Thyroid gland (tissue), 4 donors: Measurements from ENCODE around the gene KMT2B. TPM values are rescaled to one million over a fixed set of nuclear protein-coding genes. Genes with fewer than 3 reads are reported as not detected.

Experiments
- DNase-seq, 2 donors: peaks; one replicate each; pipeline ENCODE4 v3.0.0-alpha.2; 2019
- H3K27ac ChIP-seq, 3 donors: fragments of 200-600 bp; sonication (generic); 1 replicate in 2 of 3; 2 replicates in 1 of 3; pipeline ENCODE4 v1.5.1; 2016 to 2019; ENCODE audit warnings: mild to moderate bottlenecking in 1 of 3, moderate library complexity in 1 of 3
- H3K27me3 ChIP-seq: fragments of 200-600 bp; sonication (generic); one replicate; pipeline ENCODE4 v1.5.1; 2019
- H3K36me3 ChIP-seq, 2 donors: fragments of 200-600 bp; sonication (generic); one replicate each; pipeline ENCODE4 v1.5.1; 2016 to 2019
- H3K4me1 ChIP-seq, 2 donors: fragments of 200-600 bp; sonication (generic); one replicate each; pipeline ENCODE4 v1.5.1; 2017 to 2019
- H3K4me3 ChIP-seq, 3 donors: fragments of 200-600 bp; sonication (generic); replicated peaks in 1 of 3; 1 replicate in 2 of 3; 2 replicates in 1 of 3; pipeline ENCODE4 v1.5.1; 2016; ENCODE audit warnings: mild to moderate bottlenecking in 1 of 3
- H3K9me3 ChIP-seq: fragments of 200-600 bp; sonication (generic); one replicate; pipeline ENCODE4 v1.5.1; 2017
- POLR2A ChIP-seq, 2 donors: fragments of 450-650 bp; IDR thresholded peaks; one replicate each; pipeline ENCODE4 v1.6.1; 2017; ENCODE audit warnings: antibody characterized with exemption in 2 of 2, mild to moderate bottlenecking in 2 of 2, moderate library complexity in 1 of 2
- WGBS, 2 donors: methylation state at CpG; one replicate each; pipeline ENCODE4 v1.1.5; 2017; 5-methylcytosine and 5-hydroxymethylcytosine counted together
- intact Hi-C: fragments of 100-400 bp; cut with DNase I; formaldehyde crosslinking; loops from one replicate; pipeline ENCODE4 v1.15.1; 2023
- total RNA-seq, 4 donors: library from RNA; depleted of rRNA; stranded (reverse); fragments of >200 nt; gene quantifications; one replicate each; pipeline ENCODE4 v1.2.3, GENCODE V29; 2016
- TF ChIP-seq, protein P1 (sequence below), 6 experiments: fragments of 200-600 bp in 3 of 6; fragments of 450-650 bp in 3 of 6; sonication (generic) in 3 of 6; IDR thresholded peaks; one replicate each; pipeline ENCODE4 v1.5.1; 2016 to 2019; ENCODE audit warnings: antibody characterized with exemption in 6 of 6, mild to moderate bottlenecking in 2 of 6, inconsistent platforms in 1 of 6, moderate library complexity in 1 of 6

Gene KMT2B
- total RNA-seq, 4 donors from 2014 or later = 12.4 to 29.4 (median 19.7) TPM

DNA sequence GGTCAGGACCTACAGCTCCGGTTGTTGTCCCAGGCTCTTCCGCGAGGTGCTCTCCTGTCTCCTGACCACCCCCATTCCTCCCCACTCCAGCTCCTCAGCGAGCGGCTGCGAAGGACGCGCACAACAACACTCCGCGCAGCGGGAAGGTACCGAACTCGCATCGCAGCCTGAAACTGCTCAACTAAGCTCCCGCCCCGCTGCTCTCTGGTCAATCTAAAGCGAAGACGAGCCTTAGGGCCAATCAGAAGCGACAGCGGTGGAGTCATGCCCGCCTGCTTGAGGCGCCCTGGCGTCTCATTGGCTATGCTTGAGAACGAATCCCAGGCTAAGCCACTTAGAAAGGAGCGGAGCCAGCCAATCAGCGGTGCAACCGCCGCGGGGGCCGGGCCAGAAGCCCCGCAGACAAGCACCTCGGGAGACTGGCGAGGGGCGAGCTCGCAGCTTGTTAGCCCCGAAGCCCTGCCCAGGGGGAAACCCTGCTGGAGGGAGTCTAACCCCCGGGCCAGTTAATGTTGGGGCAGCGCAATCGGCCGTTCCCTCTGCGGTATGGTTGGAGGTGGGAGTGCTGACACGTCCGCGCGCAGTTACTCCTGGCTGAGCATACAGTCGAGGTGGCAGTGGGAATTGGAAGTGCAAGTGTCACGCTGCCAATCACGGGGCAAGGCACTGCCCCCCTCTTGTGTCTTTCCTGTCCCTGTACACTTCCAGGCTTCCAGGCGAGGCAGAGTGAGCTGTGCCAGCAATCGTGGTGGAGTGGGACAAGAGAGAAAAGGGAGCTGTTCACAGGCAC lies 15.4 kb upstream of the KMT2B start:
- Histone ChIP-seq H3K4me3 (peak overlapping the region; percentile 15 to 45 (median 35)), H3K9me3 (no peaks in the 10 kb centered on the region), H3K27me3 (no peaks in the 10 kb centered on the region), H3K4me1 (peaks cover 0 to 7% of the 10 kb centered on the region in 2 donors), H3K27ac (peak overlapping the region; percentile 73 to 82 (median 78)), H3K36me3 (no peaks in the 10 kb centered on the region)
- peak; percentile 98 for DNase-seq
- 1 to 2% methylated on average over 45 to 47 of the region's 50 CpGs for WGBS, 2 donors
- TF ChIP-seq, protein P1, sequence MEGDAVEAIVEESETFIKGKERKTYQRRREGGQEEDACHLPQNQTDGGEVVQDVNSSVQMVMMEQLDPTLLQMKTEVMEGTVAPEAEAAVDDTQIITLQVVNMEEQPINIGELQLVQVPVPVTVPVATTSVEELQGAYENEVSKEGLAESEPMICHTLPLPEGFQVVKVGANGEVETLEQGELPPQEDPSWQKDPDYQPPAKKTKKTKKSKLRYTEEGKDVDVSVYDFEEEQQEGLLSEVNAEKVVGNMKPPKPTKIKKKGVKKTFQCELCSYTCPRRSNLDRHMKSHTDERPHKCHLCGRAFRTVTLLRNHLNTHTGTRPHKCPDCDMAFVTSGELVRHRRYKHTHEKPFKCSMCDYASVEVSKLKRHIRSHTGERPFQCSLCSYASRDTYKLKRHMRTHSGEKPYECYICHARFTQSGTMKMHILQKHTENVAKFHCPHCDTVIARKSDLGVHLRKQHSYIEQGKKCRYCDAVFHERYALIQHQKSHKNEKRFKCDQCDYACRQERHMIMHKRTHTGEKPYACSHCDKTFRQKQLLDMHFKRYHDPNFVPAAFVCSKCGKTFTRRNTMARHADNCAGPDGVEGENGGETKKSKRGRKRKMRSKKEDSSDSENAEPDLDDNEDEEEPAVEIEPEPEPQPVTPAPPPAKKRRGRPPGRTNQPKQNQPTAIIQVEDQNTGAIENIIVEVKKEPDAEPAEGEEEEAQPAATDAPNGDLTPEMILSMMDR (IDR thresholded peaks at IDR 0.05) = peak in 1 of 6 experiments; percentile 20
- TF ChIP-seq POLR2A (IDR thresholded peaks at IDR 0.05) = peak in 1 of 2 donors; percentile 45
- intact Hi-C loops = no loop called here

- WGBS, 2 donors = 37 to 54% methylated on average over 9 of the region's 9 CpGs
- Histone ChIP-seq H3K27me3 (no peaks in the 10 kb centered on the region), H3K27ac (peak overlapping the region; percentile 73 to 82 (median 78)), H3K4me3 (no peak overlapping the region), H3K36me3 (no peaks in the 10 kb centered on the region), H3K4me1 (peaks cover 0 to 7% of the 10 kb centered on the region in 2 donors), H3K9me3 (no peaks in the 10 kb centered on the region)
- intact Hi-C loops = no loop called here
- no peak for DNase-seq
- TF ChIP-seq, protein P1 (IDR thresholded peaks at IDR 0.05) = no peak
- no peak for TF ChIP-seq POLR2A (IDR thresholded peaks at IDR 0.05)
Measured at GRCh38 chr19:35703343-35703742, 14.5 kb upstream of the KMT2B start.

GRCh38 chr19:35704218-35704617 lies 13.6 kb upstream of the KMT2B start, which contains the start of gene ZBTB32:
TSS of gene ZBTB32 (plus strand) at chr19:35704558. CDS start at chr19:35714627, 10,069 bp downstream.
- Histone ChIP-seq H3K4me1 (peaks cover 0 to 7% of the 10 kb centered on the region in 2 donors), H3K27ac (no peak within 1 kb of the TSS), H3K9me3 (no peaks in the 10 kb centered on the region), H3K4me3 (no peak within 1 kb of the TSS), H3K27me3 (no peaks in the 10 kb centered on the region), H3K36me3 (no peaks in the 10 kb centered on the region)
- 22 to 45% methylated on average over 15 to 23 of the region's 24 CpGs for WGBS, 2 donors
- DNase-seq = peak; percentile 41 to 51
- intact Hi-C loops = no loop called here
- no peak for TF ChIP-seq POLR2A (IDR thresholded peaks at IDR 0.05)
- TF ChIP-seq, protein P1 (IDR thresholded peaks at IDR 0.05) = no peak

- no peak for DNase-seq
- Histone ChIP-seq H3K36me3 (no peaks in the 10 kb centered on the region), H3K4me3 (no peak overlapping the region), H3K27me3 (no peaks in the 10 kb centered on the region), H3K9me3 (no peaks in the 10 kb centered on the region), H3K27ac (no peak overlapping the region), H3K4me1 (no peaks in the 10 kb centered on the region)
- intact Hi-C loops = no loop called here
- TF ChIP-seq POLR2A (IDR thresholded peaks at IDR 0.05) = no peak
- TF ChIP-seq, protein P1 (IDR thresholded peaks at IDR 0.05) = no peak
- WGBS, 2 donors = 57 to 61% methylated on average over 1 of the region's 1 CpG
Measured at GRCh38 chr19:35708391-35708790, 9.4 kb upstream of the KMT2B start.
